GM18520 (cell line): ENCODE data around the gene GALNTL6.
"Not testable (repeated sequence)": the region's sequence is repeated elsewhere in the genome, so short reads cannot be mapped to it uniquely, and the experiment has no call there.

Experiments
- ATAC-seq: cut with Tn5 transposase; IDR thresholded peaks from one replicate; pipeline ENCODE4 v1.9.1; 2021; ENCODE audit not compliant: unreplicated experiment

GALNTL6 gene

GRCh38 chr4:172357006-172357540 is 543.9 kb downstream of the GALNTL6 start:
- no peak for ATAC-seq

DNA sequence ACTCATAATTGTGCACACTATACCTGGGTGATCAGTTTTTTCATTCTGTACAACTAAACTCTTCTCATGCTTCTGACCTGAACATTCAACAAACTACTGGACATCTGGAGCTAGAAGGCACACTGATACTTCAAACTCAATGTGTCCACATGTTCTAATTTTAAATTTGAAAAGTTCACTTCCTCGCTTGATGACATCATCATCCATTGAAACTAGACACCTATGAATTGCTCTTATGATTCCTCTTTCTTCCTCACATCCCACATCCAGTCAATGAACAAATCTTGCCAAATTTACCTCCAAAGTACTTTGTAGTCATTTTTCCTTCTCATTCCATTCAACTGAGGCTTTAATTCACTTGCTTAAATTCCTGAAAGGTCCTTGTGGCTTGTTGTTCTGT is 549.4 kb downstream of the GALNTL6 start:
- no peak for ATAC-seq

DNA sequence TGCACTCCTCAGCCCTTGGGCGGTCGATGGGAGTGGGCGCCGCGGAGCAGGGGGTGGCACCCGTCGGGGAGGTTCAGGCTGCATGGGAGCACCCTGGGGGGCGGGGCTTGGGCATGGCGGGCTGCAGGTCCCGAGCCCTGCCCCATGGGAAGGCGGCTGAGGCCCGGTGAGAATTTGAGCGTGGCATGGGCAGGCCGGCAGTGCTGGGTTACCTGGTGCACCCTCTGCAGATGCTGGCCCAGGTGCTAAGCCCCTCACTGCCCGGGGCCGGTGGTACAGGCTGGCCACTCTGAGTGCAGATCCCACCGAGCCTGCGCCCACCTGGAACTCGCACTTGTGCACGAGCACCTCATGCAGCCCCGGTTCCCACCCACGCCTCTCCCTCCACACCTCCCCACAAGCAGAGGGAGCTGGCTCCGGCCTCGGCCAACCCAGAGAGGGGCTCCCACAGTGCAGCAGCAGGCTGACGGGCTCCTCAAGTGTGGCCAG is 556.3 kb downstream of the GALNTL6 start:
- ATAC-seq, result no peak

- ATAC-seq, result no peak
Observed at GRCh38 chr4:172377486-172378140, 564.4 kb downstream of the GALNTL6 start.

DNA sequence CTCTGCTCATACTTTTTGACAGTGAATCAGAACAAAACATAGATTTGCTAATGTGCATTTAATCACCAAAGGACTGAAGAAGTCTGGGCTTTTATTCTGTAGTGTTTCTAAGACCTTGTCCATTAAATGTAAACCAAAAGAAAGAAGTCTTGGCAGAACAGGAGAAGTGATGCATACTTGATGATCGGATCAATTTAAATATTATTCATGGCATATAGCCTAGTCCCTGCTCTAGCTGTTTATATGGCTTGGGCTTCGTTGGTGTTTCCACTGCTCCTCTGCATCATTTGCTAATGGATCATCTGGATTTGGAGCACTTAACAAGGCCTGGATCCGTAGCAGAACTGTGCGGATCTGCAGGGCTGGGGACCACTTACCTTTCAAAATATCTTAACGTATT is 566.6 kb downstream of the GALNTL6 start:
- no peak for ATAC-seq

DNA sequence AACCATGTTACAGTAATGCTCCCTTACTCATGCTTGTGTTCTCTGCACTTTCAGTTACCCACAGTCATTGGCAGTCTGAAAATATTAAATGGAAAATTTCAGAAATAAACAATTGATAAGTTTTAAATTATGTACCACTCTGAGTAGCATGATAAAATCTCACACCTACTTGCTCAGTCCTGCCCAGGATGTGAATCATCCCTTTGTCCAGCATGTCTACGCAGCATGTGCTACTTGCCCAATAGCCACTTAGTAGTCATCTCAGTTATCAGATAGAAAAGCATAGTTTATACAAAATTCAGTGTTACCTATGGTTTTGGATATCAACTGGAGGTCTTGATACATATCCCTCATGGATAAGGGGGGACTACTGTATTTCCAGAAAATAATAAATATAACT is 577.1 kb downstream of the GALNTL6 start:
- ATAC-seq, result no peak

DNA sequence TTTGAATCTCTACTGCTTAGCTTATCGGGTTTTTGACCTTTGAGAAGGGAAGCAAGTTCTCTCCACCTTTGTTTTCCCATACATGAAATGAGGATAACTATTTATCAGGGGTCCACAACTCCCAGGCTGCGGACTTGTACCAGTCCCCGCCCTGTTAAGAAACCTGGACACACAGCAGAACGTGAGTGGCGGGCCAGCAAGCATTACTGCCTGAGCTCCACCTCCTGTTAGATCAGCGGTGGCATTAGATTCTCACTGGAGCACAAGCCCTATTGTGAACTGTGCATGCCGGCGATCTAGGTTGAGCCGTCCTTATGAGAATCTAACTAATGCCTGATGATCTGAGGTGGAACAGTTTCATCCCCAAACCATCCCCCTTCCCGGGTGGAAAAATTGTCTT is 579.5 kb downstream of the GALNTL6 start:
- no peak for ATAC-seq

- no peak for ATAC-seq
Observed at GRCh38 chr4:172393220-172393619, 580.0 kb downstream of the GALNTL6 start.

DNA sequence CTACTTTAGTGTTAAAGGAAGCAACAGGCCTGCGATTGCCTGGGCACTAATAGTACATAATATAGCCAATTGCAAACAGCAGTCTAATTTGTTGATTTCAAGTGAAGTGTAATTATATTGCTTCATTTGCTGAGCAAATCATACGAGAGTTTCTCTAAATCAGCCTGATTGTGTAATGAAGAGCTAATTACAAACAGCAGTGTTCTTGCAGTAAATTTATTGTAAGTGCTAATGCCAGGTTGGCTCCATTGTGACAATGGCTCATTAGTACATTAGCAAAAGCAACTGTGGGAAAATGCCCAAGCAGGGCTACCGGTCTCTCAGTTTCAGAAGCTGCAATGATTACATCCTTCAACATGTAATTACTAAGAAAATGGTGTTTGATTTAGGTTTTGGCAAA is 591.5 kb downstream of the GALNTL6 start:
- no peak for ATAC-seq

DNA sequence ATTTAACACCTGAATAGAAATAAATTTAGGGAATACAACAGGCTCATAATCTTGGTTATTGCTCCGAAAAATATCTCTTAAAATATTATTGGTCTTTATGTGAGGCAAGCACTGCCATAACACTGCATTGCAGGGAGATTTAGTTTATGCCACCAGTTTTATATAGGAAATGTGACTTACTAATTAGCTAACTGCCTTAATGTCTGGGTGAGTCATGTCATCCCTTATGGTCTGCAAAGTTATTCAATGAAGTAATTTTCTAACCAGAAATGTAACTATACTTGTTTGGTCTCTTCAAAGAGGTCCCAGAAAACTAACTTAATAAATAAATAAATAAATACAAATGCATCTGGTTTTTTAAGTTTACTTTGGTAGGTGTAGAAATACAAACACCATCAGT is 597.2 kb downstream of the GALNTL6 start:
- no peak for ATAC-seq

DNA sequence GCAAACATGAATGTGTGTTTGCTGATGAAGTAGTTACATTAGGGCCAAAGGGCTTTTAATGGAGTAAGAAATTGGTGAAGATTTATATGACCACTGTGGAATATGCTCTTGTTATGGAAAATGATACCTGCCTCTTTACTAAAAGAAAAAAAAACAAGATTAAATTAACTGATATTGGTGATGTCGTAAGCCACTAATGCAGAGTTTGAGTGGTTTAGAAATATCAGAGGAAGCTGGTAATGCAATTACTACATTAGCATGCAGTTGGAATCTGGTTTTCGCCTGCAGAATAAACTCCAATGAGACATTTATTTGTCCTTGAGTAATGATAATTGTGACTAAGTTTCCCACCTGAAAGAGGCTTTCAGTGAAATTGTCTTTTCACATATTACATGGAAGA is 597.9 kb downstream of the GALNTL6 start:
- ATAC-seq, result no peak

- no peak for ATAC-seq
Observed at GRCh38 chr4:172412851-172413580, 599.8 kb downstream of the GALNTL6 start.

DNA sequence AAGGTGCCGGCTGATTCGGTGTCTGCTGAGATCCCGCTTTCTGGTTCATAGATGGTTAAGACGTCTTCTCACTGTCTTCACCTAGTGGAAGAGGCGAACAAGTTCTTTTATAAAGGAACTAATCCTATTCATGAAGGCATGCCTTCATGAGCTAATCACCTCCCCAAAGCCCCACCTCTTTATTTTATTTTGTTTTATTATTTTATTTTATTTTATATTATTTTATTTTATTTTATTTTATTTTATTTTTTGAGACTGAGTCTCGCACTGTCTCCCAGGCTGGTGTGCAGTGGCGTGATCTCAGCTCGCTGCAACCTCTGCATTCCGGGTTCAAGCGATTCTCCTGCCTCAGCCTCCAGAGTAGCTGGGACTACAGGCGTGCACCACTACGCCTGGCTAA is 615.8 kb downstream of the GALNTL6 start:
- ATAC-seq, result not testable (repeated sequence)

GRCh38 chr4:172480471-172480870 is 667.3 kb downstream of the GALNTL6 start:
- ATAC-seq, result no peak

DNA sequence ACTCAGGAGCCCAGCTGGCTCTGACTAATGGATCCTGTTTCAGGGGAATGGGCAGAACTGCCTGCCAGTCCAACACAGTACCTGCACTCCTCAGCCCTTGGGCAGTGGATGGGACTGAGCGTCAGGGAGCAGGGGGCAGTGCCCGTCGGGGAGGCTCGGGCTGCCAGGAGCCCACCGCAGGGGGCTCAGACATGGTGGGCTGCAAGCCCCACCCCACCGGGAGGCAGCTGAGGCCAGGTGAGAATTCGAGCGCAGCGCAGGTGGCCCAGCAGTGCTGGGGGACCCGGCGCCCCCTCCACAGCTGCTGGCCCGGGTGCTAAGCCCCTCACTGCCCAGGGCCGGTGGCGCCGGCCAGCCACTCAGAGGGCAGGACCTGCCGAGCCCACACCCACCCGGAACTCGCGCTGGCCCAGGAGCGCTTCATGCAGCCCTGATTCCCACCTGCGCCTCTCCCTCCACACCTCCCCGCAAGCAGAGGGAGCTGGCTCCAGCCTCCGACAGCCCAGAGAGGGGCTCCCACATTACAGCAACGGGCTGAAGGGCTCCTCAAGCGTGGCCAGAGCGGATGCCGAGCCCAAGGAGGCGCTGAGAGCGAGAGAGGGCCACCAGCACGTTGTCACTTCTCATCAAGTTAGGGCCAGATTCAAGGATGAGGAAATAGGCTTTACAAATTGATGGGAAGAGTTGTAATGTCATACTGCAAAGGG is 668.8 kb downstream of the GALNTL6 start:
- no peak for ATAC-seq

GRCh38 chr4:172485007-172485406 is 671.8 kb downstream of the GALNTL6 start:
- ATAC-seq, result no peak

DNA sequence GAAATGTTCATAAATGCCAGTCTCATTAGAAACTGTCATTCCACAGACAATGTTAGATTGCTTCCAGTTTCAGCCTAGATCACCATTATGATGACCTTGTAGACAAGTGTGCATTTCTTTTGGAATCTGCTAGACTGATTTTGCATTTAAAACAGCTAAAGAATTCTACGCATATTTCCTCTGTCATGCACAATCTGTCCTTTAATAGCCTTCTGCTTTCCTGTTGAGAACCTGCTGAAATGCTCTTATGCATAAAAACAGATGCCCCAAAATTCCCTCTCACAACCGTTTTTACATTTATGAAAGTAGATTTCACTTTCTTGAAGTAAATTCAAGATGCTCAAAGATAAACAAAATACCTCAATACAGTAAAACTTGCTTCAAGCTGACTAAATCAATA is 673.3 kb downstream of the GALNTL6 start:
- no peak for ATAC-seq

GRCh38 chr4:172489861-172490260 is 676.7 kb downstream of the GALNTL6 start:
- no peak for ATAC-seq

DNA sequence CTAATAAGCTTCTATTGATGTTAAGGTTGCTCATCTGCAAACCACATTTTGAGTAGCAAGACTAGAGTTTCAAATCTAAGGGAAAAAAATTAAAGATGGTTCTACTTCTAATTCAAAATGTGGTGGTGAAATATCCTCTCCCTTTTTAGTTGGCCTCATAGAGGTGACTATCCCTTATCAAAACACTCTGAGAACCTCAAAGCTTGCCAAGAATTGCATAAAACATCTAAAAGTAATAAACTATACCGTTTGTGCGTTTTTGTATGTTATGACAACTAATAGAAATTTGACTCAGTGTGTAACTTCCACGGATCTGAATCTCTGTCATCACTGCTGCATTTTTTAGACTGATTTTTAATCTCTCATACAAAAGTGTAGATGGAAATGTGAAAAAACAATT is 682.6 kb downstream of the GALNTL6 start:
- no peak for ATAC-seq

GRCh38 chr4:172497321-172497720 is 684.1 kb downstream of the GALNTL6 start:
- ATAC-seq, result no peak

- ATAC-seq, result no peak
Observed at GRCh38 chr4:172514011-172514410, 700.8 kb downstream of the GALNTL6 start.

- no peak for ATAC-seq
Observed at GRCh38 chr4:172514801-172515200, 701.6 kb downstream of the GALNTL6 start.
